ENCODE results near the gene SLCO2A1. TPM values are rescaled to one million over a fixed set of nuclear protein-coding genes. Genes with fewer than 3 reads are reported as not detected.

The SLCO2A1 gene
- total RNA-seq, 6 donors from 2014 or later = 56.2 to 308 (median 133) TPM

DNA sequence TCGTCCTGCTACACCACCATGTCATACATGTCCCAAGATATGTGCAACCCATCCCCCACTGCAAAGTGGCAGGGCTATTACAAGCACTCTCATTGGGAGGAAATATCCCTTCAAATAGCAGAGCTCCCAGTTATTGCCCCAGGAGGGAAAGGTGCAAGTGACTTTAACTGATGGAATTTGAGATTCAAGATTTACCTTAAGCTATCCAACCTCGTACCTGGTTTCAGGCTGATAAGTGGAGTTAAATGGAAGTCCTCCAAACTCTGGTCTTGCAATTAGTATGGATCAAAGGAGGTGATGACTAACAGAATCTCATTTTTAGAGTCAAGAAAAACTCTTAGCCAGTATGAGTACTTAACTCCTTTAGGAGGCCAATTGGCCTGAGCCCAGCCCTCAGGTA lies 2.1 kb downstream of the SLCO2A1 start:
- ATAC-seq (ENCODE audit: low FRiP score in 2 of 2) = no peak
- WGBS, 2 donors = 55 to 75% methylated on average over 2 of the region's 2 CpGs
- H3K27ac ChIP-seq = peak overlapping the region; percentile 75 to 92 (median 88)
- H3K4me1 ChIP-seq = peaks cover 6 to 24% (median 11%) of the 10 kb centered on the region in 4 donors
- DNase-seq = no peak
- H3K36me3 ChIP-seq = no peaks in the 10 kb centered on the region
- H3K27me3 ChIP-seq = peaks cover 0 to 5% (median 0%) of the 10 kb centered on the region in 4 donors
- no peak for TF ChIP-seq POLR2AphosphoS5 (IDR thresholded peaks at IDR 0.05)
- no peak for TF ChIP-seq CTCF (IDR thresholded peaks at IDR 0.05)
- TF ChIP-seq POLR2A (IDR thresholded peaks at IDR 0.05) = no peak
- no peak for TF ChIP-seq EP300 (IDR thresholded peaks at IDR 0.05)
- H3K9me3 ChIP-seq = no peaks in the 10 kb centered on the region
- peak overlapping the region; percentile 57 to 75 (median 66) for H3K4me3 ChIP-seq

GRCh38 chr3:134020135-134020680 lies 9.5 kb downstream of the SLCO2A1 start:
- no peaks in the 10 kb centered on the region for H3K27me3 ChIP-seq
- WGBS, 2 donors = 95 to 96% methylated on average over 17 to 22 of the region's 22 CpGs
- ATAC-seq (ENCODE audit: low FRiP score in 2 of 2) (no peak), DNase-seq (peak in 1 of 2 donors; percentile 22)
- no peak overlapping the region for H3K27ac ChIP-seq
- H3K36me3 ChIP-seq = no peaks in the 10 kb centered on the region
- peaks cover 0 to 7% (median 0%) of the 10 kb centered on the region in 4 donors for H3K4me1 ChIP-seq
- no peaks in the 10 kb centered on the region for H3K9me3 ChIP-seq
- no peak overlapping the region for H3K4me3 ChIP-seq
- no peak for TF ChIP-seq POLR2A (IDR thresholded peaks at IDR 0.05)
- no peak for TF ChIP-seq CTCF (IDR thresholded peaks at IDR 0.05)
- TF ChIP-seq EP300 (IDR thresholded peaks at IDR 0.05) = no peak
- no peak for TF ChIP-seq POLR2AphosphoS5 (IDR thresholded peaks at IDR 0.05)

DNA sequence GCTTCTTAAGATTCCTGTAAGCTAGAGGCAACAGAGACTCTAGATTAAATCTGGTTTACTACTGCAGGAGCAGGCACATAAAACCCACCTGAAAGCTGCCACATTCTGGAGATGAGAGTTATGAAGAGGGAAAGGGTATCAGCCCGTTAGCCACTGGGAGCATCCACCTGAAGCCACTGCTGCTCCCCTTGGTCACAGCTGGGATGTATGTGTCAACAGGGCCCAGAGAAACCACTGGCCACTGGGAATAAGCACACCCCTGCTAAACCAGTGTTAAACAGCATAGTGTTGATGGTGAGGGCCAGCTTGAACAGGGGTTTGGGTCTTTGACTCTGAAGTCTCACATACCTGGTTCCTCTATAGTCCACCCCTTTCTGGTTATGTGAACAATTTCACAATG lies 10.9 kb downstream of the SLCO2A1 start:
- Histone ChIP-seq H3K4me3 (no peak overlapping the region), H3K36me3 (peaks cover 0 to 10% (median 0%) of the 10 kb centered on the region in 4 donors), H3K9me3 (no peaks in the 10 kb centered on the region), H3K27ac (peak overlapping the region in 1 of 4 donors; percentile 54), H3K27me3 (no peaks in the 10 kb centered on the region), H3K4me1 (peaks cover 0 to 7% (median 2%) of the 10 kb centered on the region in 4 donors)
- no peak for TF ChIP-seq EP300 (IDR thresholded peaks at IDR 0.05)
- no peak for TF ChIP-seq POLR2A (IDR thresholded peaks at IDR 0.05)
- TF ChIP-seq POLR2AphosphoS5 (IDR thresholded peaks at IDR 0.05) = no peak
- no peak for TF ChIP-seq CTCF (IDR thresholded peaks at IDR 0.05)
- 73 to 77% methylated on average over 1 of the region's 1 CpG for WGBS, 2 donors
- DNase-seq = no peak
- ATAC-seq (ENCODE audit: low FRiP score in 2 of 2) = no peak

DNA sequence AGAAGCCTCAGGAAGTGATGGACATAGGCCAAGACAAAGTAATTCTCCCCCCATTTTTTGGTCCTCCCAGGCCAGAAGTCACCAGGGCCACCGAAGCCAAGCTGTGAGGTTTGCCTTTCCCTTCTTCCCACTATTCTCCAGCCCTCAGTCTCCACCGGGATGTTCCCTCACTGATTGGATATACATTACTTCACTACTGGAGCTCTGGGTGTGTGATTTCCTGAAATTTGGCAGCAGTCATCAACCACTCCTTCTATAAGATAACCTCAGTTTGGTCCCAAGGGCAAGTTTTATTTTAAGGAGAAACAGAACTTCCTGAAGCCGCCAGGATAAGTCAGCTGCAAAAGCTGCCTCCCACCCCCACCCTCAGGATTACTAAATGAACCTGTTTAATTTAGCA lies 11.3 kb downstream of the SLCO2A1 start:
- Histone ChIP-seq H3K4me3 (no peak overlapping the region), H3K27ac (peak overlapping the region in 3 of 4 donors; percentile 5 to 54 (median 10)), H3K27me3 (no peaks in the 10 kb centered on the region), H3K4me1 (peaks cover 0 to 7% (median 2%) of the 10 kb centered on the region in 4 donors), H3K9me3 (no peaks in the 10 kb centered on the region), H3K36me3 (peaks cover 0 to 10% (median 0%) of the 10 kb centered on the region in 4 donors)
- TF ChIP-seq POLR2A (IDR thresholded peaks at IDR 0.05) (no peak), EP300 (IDR thresholded peaks at IDR 0.05) (no peak), POLR2AphosphoS5 (IDR thresholded peaks at IDR 0.05) (no peak), CTCF (IDR thresholded peaks at IDR 0.05) (no peak)
- DNase-seq (no peak), ATAC-seq (ENCODE audit: low FRiP score in 2 of 2) (no peak)
- 53 to 56% methylated on average over 3 of the region's 3 CpGs for WGBS, 2 donors

GRCh38 chr3:134017490-134017889 lies 12.2 kb downstream of the SLCO2A1 start:
- ATAC-seq (ENCODE audit: low FRiP score in 2 of 2) = no peak
- Histone ChIP-seq H3K9me3 (no peaks in the 10 kb centered on the region), H3K4me3 (no peak overlapping the region), H3K36me3 (peaks cover 0 to 10% (median 0%) of the 10 kb centered on the region in 4 donors), H3K4me1 (peaks cover 0 to 7% (median 2%) of the 10 kb centered on the region in 4 donors), H3K27me3 (no peaks in the 10 kb centered on the region), H3K27ac (no peak overlapping the region)
- TF ChIP-seq POLR2A (IDR thresholded peaks at IDR 0.05) (no peak), CTCF (IDR thresholded peaks at IDR 0.05) (no peak), EP300 (IDR thresholded peaks at IDR 0.05) (no peak), POLR2AphosphoS5 (IDR thresholded peaks at IDR 0.05) (no peak)
- 84 to 87% methylated on average over 5 of the region's 5 CpGs for WGBS, 2 donors
- DNase-seq = no peak
